ENCODE measurements around the gene TTC12. TPM values are rescaled to one million over a fixed set of nuclear protein-coding genes. Genes with fewer than 3 reads are reported as not detected.

The TTC12 gene
- total and polyA plus RNA-seq, 2 experiments from 2014 or later, result 6.7 to 7.7 TPM

- no peaks in the 10 kb centered on the region; the same call in 1 of the 2 replicates for H3K27me3 ChIP-seq (replicated peaks; ENCODE audit: insufficient read depth)
- no peaks in the 10 kb centered on the region for H3K9me3 ChIP-seq (ENCODE audit: low read depth)
- H3K9ac ChIP-seq, result no peak overlapping the region
- no peak overlapping the region for H3K27ac ChIP-seq
- no peak overlapping the region for H3K4me2 ChIP-seq (ENCODE audit: unreplicated experiment)
- H3K36me3 ChIP-seq (ENCODE audit: low read depth), result no peaks in the 10 kb centered on the region
- H3K4me3 ChIP-seq, result no peak overlapping the region
- in situ Hi-C loops (cut with MboI), result no loop called here
- TF ChIP-seq EZH2phosphoT487 (IDR thresholded peaks at IDR 0.05; ENCODE audit: insufficient read depth, low read depth) (no peak), EZH2 (IDR thresholded peaks at IDR 0.05; ENCODE audit: insufficient read depth, poor library complexity, severe bottlenecking) (no peak)
- H2AFZ ChIP-seq, result no peak overlapping the region
- H4K20me1 ChIP-seq (ENCODE audit: insufficient read depth), result no peaks in the 10 kb centered on the region
- no peaks in the 10 kb centered on the region for H3K79me2 ChIP-seq (ENCODE audit: insufficient read depth)
- no peaks in the 10 kb centered on the region for H3K9me2 ChIP-seq (ENCODE audit: insufficient read depth)
- no peaks in the 10 kb centered on the region for H3F3A ChIP-seq (ENCODE audit: insufficient read depth)
- WGBS, 2 experiments (ENCODE audit: low coverage in 1 of 2, low lambda C conversion rate in 2 of 2, missing lambda C conversion rate in 2 of 2), result 45 to 53% methylated on average over 3 of the region's 3 CpGs
- DNase-seq, result no peak
- H3K4me1 ChIP-seq (ENCODE audit: insufficient read depth), result no peaks in the 10 kb centered on the region
Observed at GRCh38 chr11:113409526-113409925, 95.1 kb downstream of the TTC12 start.

DNA sequence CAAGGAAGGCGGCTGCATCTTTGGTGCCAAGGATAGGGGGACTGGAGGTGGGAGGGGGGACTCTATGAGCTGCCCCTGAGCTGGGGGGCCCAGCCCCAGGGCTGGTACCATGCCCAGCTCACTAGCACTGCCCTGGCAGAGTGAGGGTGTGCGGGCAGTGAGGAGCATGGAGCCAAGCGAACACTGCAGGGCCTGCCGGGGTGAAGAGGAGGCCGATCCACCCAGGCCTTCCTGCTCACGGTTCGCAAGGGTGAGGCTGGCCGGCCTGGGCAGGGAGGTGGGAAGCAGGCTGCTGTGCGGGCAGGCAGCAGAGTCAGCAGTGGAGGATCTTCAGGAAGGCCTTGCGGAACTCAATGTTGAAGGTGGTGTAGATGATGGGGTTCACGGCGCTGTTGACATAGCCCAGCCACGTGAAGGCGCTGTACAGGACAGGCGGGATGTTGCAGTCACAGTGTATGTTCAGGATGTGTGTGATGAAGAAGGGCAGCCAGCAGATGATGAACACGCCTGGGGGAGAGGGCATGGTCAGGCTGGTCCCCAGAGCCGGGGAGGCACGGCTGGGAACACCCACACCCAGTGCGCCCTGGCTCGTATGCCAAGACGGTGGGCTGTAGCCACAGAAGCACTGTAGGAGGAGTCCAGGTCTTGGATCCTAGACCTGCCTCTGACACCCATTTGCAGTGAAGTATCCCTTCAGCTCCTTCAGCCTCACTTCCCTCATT is 96.2 kb downstream of the TTC12 start:
- WGBS, 2 experiments (ENCODE audit: low coverage in 1 of 2, low lambda C conversion rate in 2 of 2, missing lambda C conversion rate in 2 of 2), result 73 to 76% methylated on average over 21 of the region's 21 CpGs
- H3K4me2 ChIP-seq (ENCODE audit: unreplicated experiment), result no peak overlapping the region
- no peak for TF ChIP-seq EZH2 (IDR thresholded peaks at IDR 0.05; ENCODE audit: insufficient read depth, poor library complexity, severe bottlenecking)
- no peak for TF ChIP-seq EZH2phosphoT487 (IDR thresholded peaks at IDR 0.05; ENCODE audit: insufficient read depth, low read depth)
- H3K4me3 ChIP-seq, result no peak overlapping the region
- no peaks in the 10 kb centered on the region for H3F3A ChIP-seq (ENCODE audit: insufficient read depth)
- no peaks in the 10 kb centered on the region for H3K4me1 ChIP-seq (ENCODE audit: insufficient read depth)
- H3K79me2 ChIP-seq (ENCODE audit: insufficient read depth), result no peaks in the 10 kb centered on the region
- H3K27ac ChIP-seq, result no peak overlapping the region
- in situ Hi-C loops (cut with MboI), result no loop called here
- DNase-seq, result no peak
- no peaks in the 10 kb centered on the region for H3K36me3 ChIP-seq (ENCODE audit: low read depth)
- no peaks in the 10 kb centered on the region for H4K20me1 ChIP-seq (ENCODE audit: insufficient read depth)
- H3K9me3 ChIP-seq (ENCODE audit: low read depth), result no peaks in the 10 kb centered on the region
- no peak overlapping the region for H2AFZ ChIP-seq
- H3K9me2 ChIP-seq (ENCODE audit: insufficient read depth), result no peaks in the 10 kb centered on the region
- H3K9ac ChIP-seq, result no peak overlapping the region
- H3K27me3 ChIP-seq (replicated peaks; ENCODE audit: insufficient read depth), result no peaks in the 10 kb centered on the region; the same call in 1 of the 2 replicates

DNA sequence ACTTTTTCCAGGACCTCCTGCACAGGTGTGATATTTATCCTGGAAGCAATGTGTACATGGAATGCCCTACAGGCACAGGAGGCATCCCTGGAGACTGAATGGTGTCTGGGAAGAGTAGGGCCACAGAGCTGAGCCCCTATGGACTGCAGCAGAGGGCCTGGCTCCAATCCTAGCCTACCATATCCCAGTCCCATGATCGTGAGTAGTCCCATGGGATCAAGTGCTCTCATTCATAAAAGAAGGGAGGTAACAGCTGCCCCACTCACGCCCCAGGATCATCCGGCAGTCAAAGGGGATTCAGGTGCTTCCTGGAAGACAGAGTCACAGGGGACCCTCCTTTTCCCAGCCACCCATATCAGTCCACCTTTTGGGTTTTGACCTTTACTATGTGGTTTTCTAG is 97.2 kb downstream of the TTC12 start:
- TF ChIP-seq EZH2 (IDR thresholded peaks at IDR 0.05; ENCODE audit: insufficient read depth, poor library complexity, severe bottlenecking) (no peak), EZH2phosphoT487 (IDR thresholded peaks at IDR 0.05; ENCODE audit: insufficient read depth, low read depth) (no peak)
- Histone ChIP-seq H3K27me3 (replicated peaks; ENCODE audit: insufficient read depth) (no peaks in the 10 kb centered on the region; the same call in 1 of the 2 replicates), H3K4me3 (no peak overlapping the region), H3K9me2 (ENCODE audit: insufficient read depth) (no peaks in the 10 kb centered on the region), H3K9ac (no peak overlapping the region), H3K4me2 (ENCODE audit: unreplicated experiment) (no peak overlapping the region), H3K4me1 (ENCODE audit: insufficient read depth) (no peaks in the 10 kb centered on the region), H3K9me3 (ENCODE audit: low read depth) (no peaks in the 10 kb centered on the region), H3F3A (ENCODE audit: insufficient read depth) (no peaks in the 10 kb centered on the region), H2AFZ (no peak overlapping the region), H3K79me2 (ENCODE audit: insufficient read depth) (no peaks in the 10 kb centered on the region), H3K27ac (no peak overlapping the region), H3K36me3 (ENCODE audit: low read depth) (no peaks in the 10 kb centered on the region), H4K20me1 (ENCODE audit: insufficient read depth) (no peaks in the 10 kb centered on the region)
- WGBS, 2 experiments (ENCODE audit: low coverage in 1 of 2, low lambda C conversion rate in 2 of 2, missing lambda C conversion rate in 2 of 2), result 40 to 43% methylated on average over 3 of the region's 3 CpGs
- DNase-seq, result no peak
- in situ Hi-C loops (cut with MboI), result no loop called here

DNA sequence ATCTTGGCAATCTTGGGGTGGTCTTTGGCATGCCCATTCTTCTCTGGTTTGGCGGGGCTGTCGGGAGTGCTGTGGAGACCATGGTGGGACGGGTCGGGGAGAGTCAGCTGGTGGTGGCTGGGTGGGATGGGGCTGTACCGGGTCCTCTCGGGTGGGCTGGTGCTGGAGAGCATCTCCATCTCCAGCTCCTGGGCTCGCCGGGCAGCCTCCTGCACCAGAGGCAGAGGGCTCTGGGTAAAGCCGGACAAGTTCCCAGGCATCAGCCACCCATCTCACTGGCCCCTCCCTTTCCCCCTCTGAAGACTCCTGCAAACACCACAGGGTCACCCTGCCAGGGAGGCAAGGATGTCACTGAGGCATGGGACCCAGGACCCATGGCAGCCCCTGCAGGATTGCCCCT is 98.3 kb downstream of the TTC12 start:
- in situ Hi-C loops (cut with MboI), result no loop called here
- H3K9ac ChIP-seq, result no peak overlapping the region
- no peak overlapping the region for H3K4me2 ChIP-seq (ENCODE audit: unreplicated experiment)
- DNase-seq, result no peak
- H3F3A ChIP-seq (ENCODE audit: insufficient read depth), result no peaks in the 10 kb centered on the region
- no peaks in the 10 kb centered on the region for H3K79me2 ChIP-seq (ENCODE audit: insufficient read depth)
- H3K36me3 ChIP-seq (ENCODE audit: low read depth), result no peaks in the 10 kb centered on the region
- 47 to 72% methylated on average over 3 to 9 of the region's 9 CpGs for WGBS, 2 experiments (ENCODE audit: low coverage in 1 of 2, low lambda C conversion rate in 2 of 2, missing lambda C conversion rate in 2 of 2)
- no peak overlapping the region for H3K27ac ChIP-seq
- no peaks in the 10 kb centered on the region for H3K9me2 ChIP-seq (ENCODE audit: insufficient read depth)
- no peak overlapping the region for H3K4me3 ChIP-seq
- no peaks in the 10 kb centered on the region for H3K4me1 ChIP-seq (ENCODE audit: insufficient read depth)
- H4K20me1 ChIP-seq (ENCODE audit: insufficient read depth), result no peaks in the 10 kb centered on the region
- H3K9me3 ChIP-seq (ENCODE audit: low read depth), result no peaks in the 10 kb centered on the region
- no peak for TF ChIP-seq EZH2 (IDR thresholded peaks at IDR 0.05; ENCODE audit: insufficient read depth, poor library complexity, severe bottlenecking)
- no peak for TF ChIP-seq EZH2phosphoT487 (IDR thresholded peaks at IDR 0.05; ENCODE audit: insufficient read depth, low read depth)
- no peak overlapping the region for H2AFZ ChIP-seq
- no peaks in the 10 kb centered on the region for H3K27me3 ChIP-seq (replicated peaks; ENCODE audit: insufficient read depth)
